ENCODE measurements around the gene VPS9D1.
"Not testable (repeated sequence)": the region's sequence is repeated elsewhere in the genome, so short reads cannot be mapped to it uniquely, and the experiment has no call there.

- TF ChIP-seq CTCF, EZH2phosphoT487, EZH2 (IDR thresholded peaks at IDR 0.05): not testable (repeated sequence)
Observed at GRCh38 chr16:89671565-89671964, 49.1 kb downstream of the VPS9D1 start.
